K562 (cell line): ENCODE measurements around the gene PGM3. TPM values are rescaled to one million over a fixed set of nuclear protein-coding genes. Genes with fewer than 3 reads are reported as not detected.

Experiments
- ELF1 ChIP-seq: fragments of 200-800 bp; sonication (Bioruptor generic); IDR thresholded peaks from 2 replicates; pipeline ENCODE4 v1.6.1; 2016; ENCODE audit warnings: missing genetic modification characterization, missing compliant biosample characterization
- HDAC1 ChIP-seq, 2 experiments: fragments of 450-650 bp; IDR thresholded peaks; 2 replicates each; pipeline ENCODE4 v1.6.1; 2016 to 2017; ENCODE audit warnings: inconsistent platforms in 1 of 2, mild to moderate bottlenecking in 1 of 2, moderate library complexity in 1 of 2
- KLF13 ChIP-seq: fragments of 450-650 bp; IDR thresholded peaks from 2 replicates; pipeline ENCODE4 v1.6.1; 2016; ENCODE audit warnings: missing genetic modification characterization, low read depth, mild to moderate bottlenecking, missing compliant biosample characterization, moderate library complexity, borderline replicate concordance
- MAFK ChIP-seq: IDR thresholded peaks from 2 replicates; pipeline ENCODE4 v1.6.1; 2011; ENCODE audit warnings: low read length, improper control_type of control experiment
- SMARCA5 ChIP-seq: fragments of 450-650 bp; IDR thresholded peaks from 2 replicates; pipeline ENCODE4 v1.6.1; 2016
- XRCC4 ChIP-seq: IDR thresholded peaks from one replicate; pipeline ENCODE4 v1.6.1; 2011; ENCODE audit not compliant: insufficient read depth, insufficient read length; ENCODE audit errors: extremely low read depth
- XRCC5 ChIP-seq: fragments of 200-400 bp; formaldehyde crosslinking; IDR thresholded peaks from 2 replicates; pipeline ENCODE4 v1.6.1; 2017; ENCODE audit warnings: low read depth, mild to moderate bottlenecking, low read length
- ZBTB8A ChIP-seq: fragments of 450-650 bp; IDR thresholded peaks from 2 replicates; pipeline ENCODE4 v1.6.1; 2018; ENCODE audit warnings: mild to moderate bottlenecking, moderate library complexity; ENCODE audit not compliant: partially characterized antibody
- ZC3H11A ChIP-seq: IDR thresholded peaks from 2 replicates; pipeline ENCODE4 v1.6.1; 2012; ENCODE audit warnings: low read depth, low read length, improper control_type of control experiment
- ZC3H4 ChIP-seq: sonication (generic); formaldehyde crosslinking; IDR thresholded peaks from 2 replicates; pipeline ENCODE4 v1.9.0; 2021; ENCODE audit warnings: missing genetic modification reagents, borderline replicate concordance
- ZNF143 ChIP-seq: sonication (generic); formaldehyde crosslinking; IDR thresholded peaks from 2 replicates; pipeline ENCODE4 v1.9.0; 2022; ENCODE audit warnings: mild to moderate bottlenecking, missing genetic modification reagents
- polyA plus RNA-seq, 8 experiments: library from polyadenylated mRNA; depleted of rRNA in 4 of 8; stranded (reverse) in 5 of 8; unstranded in 3 of 8; fragments of >200 nt; fragmentation: Nextera tagmentation in 2 of 8; fragmentation: Illumina TruSeq in 1 of 8; extraction: Ambion mirVana in 2 of 8; extraction: Trizol in 1 of 8; gene quantifications; 2 replicates each; pipeline versions ENCODE4 v1.2.1 to v1.2.3, GENCODE V29; 2011 to 2014; ENCODE audit warnings: inconsistent platforms in 1 of 8, missing spikeins in 1 of 8
- total RNA-seq, 7 experiments: library from RNA; depleted of rRNA in 6 of 7; stranded (reverse); fragments of >200 nt in 6 of 7; fragmentation: Illumina TruSeq in 2 of 7; extraction: Trizol in 2 of 7; gene quantifications; 2 replicates each; pipeline versions ENCODE4 v1.2.1 to v1.2.3, GENCODE V29; 2011 to 2021; ENCODE audit warnings: low replicate concordance in 1 of 7
- TF ChIP-seq, protein P1 (sequence below): fragments of 250-450 bp; sonication (Bioruptor Pico); IDR thresholded peaks from 2 replicates; pipeline ENCODE4 v1.8.0; 2021; ENCODE audit warnings: borderline replicate concordance, mild to moderate bottlenecking, moderate library complexity; ENCODE audit not compliant: poor library complexity, severe bottlenecking
- TF ChIP-seq, protein P2 (sequence below): fragments of 200-800 bp; sonication (Bioruptor generic); IDR thresholded peaks from 2 replicates; pipeline ENCODE4 v1.6.1; 2017; ENCODE audit warnings: missing genetic modification characterization, missing compliant biosample characterization
- TF ChIP-seq, protein P3 (sequence below), 2 experiments: fragments of 450-650 bp; IDR thresholded peaks; 2 replicates each; pipeline ENCODE4 v1.6.1; 2018; ENCODE audit warnings: mild to moderate bottlenecking in 2 of 2, low read depth in 1 of 2; ENCODE audit not compliant: partially characterized antibody in 2 of 2

PGM3 gene
- total and polyA plus RNA-seq, 9 of the 15 experiments (the other 6 are each of a cell fraction or from before 2014, with no cell fraction given): 19.1 to 107 (median 50.5) TPM

DNA sequence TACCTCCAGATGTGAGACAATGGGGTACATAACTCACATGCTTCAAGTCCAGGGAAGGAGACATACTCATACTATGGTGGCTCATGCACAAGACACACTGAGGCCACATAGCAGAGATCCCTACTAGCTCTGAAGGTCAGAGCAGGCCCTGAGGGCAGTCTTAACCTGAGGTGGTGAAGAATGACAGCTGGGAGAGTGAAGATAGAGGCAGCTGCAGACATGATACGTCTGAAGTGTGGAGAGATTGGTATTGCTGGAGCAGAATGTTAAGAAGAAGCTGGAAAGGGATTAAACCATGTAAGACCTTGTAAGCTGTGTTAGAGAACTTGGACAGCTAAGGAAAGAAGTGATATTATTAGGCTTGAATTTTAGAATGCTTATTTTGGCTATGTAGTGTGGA lies 32.9 kb downstream of the PGM3 start (continued):
- TF ChIP-seq, protein P1, sequence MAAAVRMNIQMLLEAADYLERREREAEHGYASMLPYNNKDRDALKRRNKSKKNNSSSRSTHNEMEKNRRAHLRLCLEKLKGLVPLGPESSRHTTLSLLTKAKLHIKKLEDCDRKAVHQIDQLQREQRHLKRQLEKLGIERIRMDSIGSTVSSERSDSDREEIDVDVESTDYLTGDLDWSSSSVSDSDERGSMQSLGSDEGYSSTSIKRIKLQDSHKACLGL (CRISPR knock-in tag): no peak
- TF ChIP-seq ELF1 (no peak), XRCC4 (no peak), HDAC1 (IDR thresholded peaks at IDR 0.05) (peak in 1 of 2 experiments; percentile 70; a peak in 2 of 4 replicates), ZBTB8A (no peak), ZC3H11A (no peak), XRCC5 (no peak), ZC3H4 (CRISPR knock-in tag) (no peak), MAFK (no peak), SMARCA5 (no peak), KLF13 (tag) (no peak), ZNF143 (no peak)
- TF ChIP-seq, protein P2, sequence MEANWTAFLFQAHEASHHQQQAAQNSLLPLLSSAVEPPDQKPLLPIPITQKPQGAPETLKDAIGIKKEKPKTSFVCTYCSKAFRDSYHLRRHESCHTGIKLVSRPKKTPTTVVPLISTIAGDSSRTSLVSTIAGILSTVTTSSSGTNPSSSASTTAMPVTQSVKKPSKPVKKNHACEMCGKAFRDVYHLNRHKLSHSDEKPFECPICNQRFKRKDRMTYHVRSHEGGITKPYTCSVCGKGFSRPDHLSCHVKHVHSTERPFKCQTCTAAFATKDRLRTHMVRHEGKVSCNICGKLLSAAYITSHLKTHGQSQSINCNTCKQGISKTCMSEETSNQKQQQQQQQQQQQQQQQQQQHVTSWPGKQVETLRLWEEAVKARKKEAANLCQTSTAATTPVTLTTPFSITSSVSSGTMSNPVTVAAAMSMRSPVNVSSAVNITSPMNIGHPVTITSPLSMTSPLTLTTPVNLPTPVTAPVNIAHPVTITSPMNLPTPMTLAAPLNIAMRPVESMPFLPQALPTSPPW (CRISPR knock-in tag): no peak
- TF ChIP-seq, protein P3, sequence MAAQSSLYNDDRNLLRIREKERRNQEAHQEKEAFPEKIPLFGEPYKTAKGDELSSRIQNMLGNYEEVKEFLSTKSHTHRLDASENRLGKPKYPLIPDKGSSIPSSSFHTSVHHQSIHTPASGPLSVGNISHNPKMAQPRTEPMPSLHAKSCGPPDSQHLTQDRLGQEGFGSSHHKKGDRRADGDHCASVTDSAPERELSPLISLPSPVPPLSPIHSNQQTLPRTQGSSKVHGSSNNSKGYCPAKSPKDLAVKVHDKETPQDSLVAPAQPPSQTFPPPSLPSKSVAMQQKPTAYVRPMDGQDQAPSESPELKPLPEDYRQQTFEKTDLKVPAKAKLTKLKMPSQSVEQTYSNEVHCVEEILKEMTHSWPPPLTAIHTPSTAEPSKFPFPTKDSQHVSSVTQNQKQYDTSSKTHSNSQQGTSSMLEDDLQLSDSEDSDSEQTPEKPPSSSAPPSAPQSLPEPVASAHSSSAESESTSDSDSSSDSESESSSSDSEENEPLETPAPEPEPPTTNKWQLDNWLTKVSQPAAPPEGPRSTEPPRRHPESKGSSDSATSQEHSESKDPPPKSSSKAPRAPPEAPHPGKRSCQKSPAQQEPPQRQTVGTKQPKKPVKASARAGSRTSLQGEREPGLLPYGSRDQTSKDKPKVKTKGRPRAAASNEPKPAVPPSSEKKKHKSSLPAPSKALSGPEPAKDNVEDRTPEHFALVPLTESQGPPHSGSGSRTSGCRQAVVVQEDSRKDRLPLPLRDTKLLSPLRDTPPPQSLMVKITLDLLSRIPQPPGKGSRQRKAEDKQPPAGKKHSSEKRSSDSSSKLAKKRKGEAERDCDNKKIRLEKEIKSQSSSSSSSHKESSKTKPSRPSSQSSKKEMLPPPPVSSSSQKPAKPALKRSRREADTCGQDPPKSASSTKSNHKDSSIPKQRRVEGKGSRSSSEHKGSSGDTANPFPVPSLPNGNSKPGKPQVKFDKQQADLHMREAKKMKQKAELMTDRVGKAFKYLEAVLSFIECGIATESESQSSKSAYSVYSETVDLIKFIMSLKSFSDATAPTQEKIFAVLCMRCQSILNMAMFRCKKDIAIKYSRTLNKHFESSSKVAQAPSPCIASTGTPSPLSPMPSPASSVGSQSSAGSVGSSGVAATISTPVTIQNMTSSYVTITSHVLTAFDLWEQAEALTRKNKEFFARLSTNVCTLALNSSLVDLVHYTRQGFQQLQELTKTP (IDR thresholded peaks at IDR 0.05; ENCODE audit: low read depth in 1 of 2, partially characterized antibody in 2 of 2): no peak
